HK-2 (cell line): ENCODE measurements around the gene ARHGAP10.
"Not testable (repeated sequence)": the region's sequence is repeated elsewhere in the genome, so short reads cannot be mapped to it uniquely, and the experiment has no call there.

ENCODE experiments used
- DNase-seq: peaks from one replicate; pipeline ENCODE4 v3.0.0-alpha.2; 2018; ENCODE audit not compliant: unreplicated experiment

ARHGAP10 gene

GRCh38 chr4:147793569-147794313 is 61.9 kb downstream of the ARHGAP10 start:
- no peak for DNase-seq

- no peak for DNase-seq
Measured at GRCh38 chr4:147794314-147794680, 62.4 kb downstream of the ARHGAP10 start.

GRCh38 chr4:147794787-147795413 is 63.0 kb downstream of the ARHGAP10 start:
- DNase-seq = no peak

GRCh38 chr4:147799057-147799456 is 67.2 kb downstream of the ARHGAP10 start:
- DNase-seq = not testable (repeated sequence)

GRCh38 chr4:147799986-147800555 is 68.2 kb downstream of the ARHGAP10 start:
- peak; percentile 47 for DNase-seq

- DNase-seq = no peak
Measured at GRCh38 chr4:147801820-147802219, 69.9 kb downstream of the ARHGAP10 start.

- DNase-seq = no peak
Measured at GRCh38 chr4:147802346-147802745, 70.5 kb downstream of the ARHGAP10 start.

GRCh38 chr4:147805946-147806345 is 74.1 kb downstream of the ARHGAP10 start:
- DNase-seq = no peak

- DNase-seq = no peak
Measured at GRCh38 chr4:147808447-147808846, 76.6 kb downstream of the ARHGAP10 start.

GRCh38 chr4:147809211-147809610 is 77.3 kb downstream of the ARHGAP10 start:
- no peak for DNase-seq

GRCh38 chr4:147811878-147812277 is 80.0 kb downstream of the ARHGAP10 start:
- DNase-seq = no peak

- no peak for DNase-seq
Measured at GRCh38 chr4:147813109-147813773, 81.4 kb downstream of the ARHGAP10 start.

- no peak for DNase-seq
Measured at GRCh38 chr4:147813973-147814372, 82.1 kb downstream of the ARHGAP10 start.

- DNase-seq = no peak
Measured at GRCh38 chr4:147814376-147814775, 82.5 kb downstream of the ARHGAP10 start.

GRCh38 chr4:147815741-147816140 is 83.9 kb downstream of the ARHGAP10 start:
- no peak for DNase-seq

- no peak for DNase-seq
Measured at GRCh38 chr4:147816382-147817254, 84.7 kb downstream of the ARHGAP10 start.

- DNase-seq = no peak
Measured at GRCh38 chr4:147820975-147821374, 89.1 kb downstream of the ARHGAP10 start.

- no peak for DNase-seq
Measured at GRCh38 chr4:147821555-147821954, 89.7 kb downstream of the ARHGAP10 start.

GRCh38 chr4:147822128-147822527 is 90.2 kb downstream of the ARHGAP10 start:
- DNase-seq = no peak

- no peak for DNase-seq
Measured at GRCh38 chr4:147823130-147823529, 91.2 kb downstream of the ARHGAP10 start.

GRCh38 chr4:147824316-147824715 is 92.4 kb downstream of the ARHGAP10 start:
- no peak for DNase-seq

- no peak for DNase-seq
Measured at GRCh38 chr4:147824884-147825283, 93.0 kb downstream of the ARHGAP10 start.
